ENCODE results near the gene STX5.

Gene STX5

DNA sequence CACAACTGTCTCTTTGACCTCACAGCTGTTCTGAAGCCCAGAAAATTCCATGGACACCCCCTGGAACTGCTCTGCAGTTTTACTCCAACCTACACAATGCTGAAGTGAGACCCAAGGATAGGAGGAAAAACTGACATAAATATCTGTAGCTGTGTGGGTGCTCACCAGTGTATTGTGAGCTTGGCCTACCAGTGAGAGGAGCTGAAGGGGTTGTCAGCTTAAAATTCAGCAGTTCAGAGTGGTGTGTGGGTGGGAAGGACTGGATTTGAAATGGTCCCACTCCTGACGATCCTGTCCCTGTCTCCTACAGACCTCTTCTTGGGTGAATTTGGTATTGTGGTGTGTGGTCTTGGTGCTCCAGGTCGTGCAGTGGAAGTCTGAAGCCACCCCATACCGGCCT lies 42.3 kb downstream of the STX5 start:
- H3K4me3 ChIP-seq (replicated peaks; ENCODE audit: low read depth, low read length): no peak overlapping the region
- DNase-seq (ENCODE audit: extremely low read depth, low read depth): no peak
- TF ChIP-seq, protein P1, sequence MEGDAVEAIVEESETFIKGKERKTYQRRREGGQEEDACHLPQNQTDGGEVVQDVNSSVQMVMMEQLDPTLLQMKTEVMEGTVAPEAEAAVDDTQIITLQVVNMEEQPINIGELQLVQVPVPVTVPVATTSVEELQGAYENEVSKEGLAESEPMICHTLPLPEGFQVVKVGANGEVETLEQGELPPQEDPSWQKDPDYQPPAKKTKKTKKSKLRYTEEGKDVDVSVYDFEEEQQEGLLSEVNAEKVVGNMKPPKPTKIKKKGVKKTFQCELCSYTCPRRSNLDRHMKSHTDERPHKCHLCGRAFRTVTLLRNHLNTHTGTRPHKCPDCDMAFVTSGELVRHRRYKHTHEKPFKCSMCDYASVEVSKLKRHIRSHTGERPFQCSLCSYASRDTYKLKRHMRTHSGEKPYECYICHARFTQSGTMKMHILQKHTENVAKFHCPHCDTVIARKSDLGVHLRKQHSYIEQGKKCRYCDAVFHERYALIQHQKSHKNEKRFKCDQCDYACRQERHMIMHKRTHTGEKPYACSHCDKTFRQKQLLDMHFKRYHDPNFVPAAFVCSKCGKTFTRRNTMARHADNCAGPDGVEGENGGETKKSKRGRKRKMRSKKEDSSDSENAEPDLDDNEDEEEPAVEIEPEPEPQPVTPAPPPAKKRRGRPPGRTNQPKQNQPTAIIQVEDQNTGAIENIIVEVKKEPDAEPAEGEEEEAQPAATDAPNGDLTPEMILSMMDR (IDR thresholded peaks at IDR 0.05; ENCODE audit: low read depth, low read length, missing control alignments): no peak

GRCh38 chr11:62788991-62789390 lies 42.9 kb downstream of the STX5 start:
- no peak overlapping the region for H3K4me3 ChIP-seq (replicated peaks; ENCODE audit: low read depth, low read length)
- DNase-seq (ENCODE audit: extremely low read depth, low read depth): no peak
- TF ChIP-seq, protein P1 (IDR thresholded peaks at IDR 0.05; ENCODE audit: low read depth, low read length, missing control alignments): no peak

DNA sequence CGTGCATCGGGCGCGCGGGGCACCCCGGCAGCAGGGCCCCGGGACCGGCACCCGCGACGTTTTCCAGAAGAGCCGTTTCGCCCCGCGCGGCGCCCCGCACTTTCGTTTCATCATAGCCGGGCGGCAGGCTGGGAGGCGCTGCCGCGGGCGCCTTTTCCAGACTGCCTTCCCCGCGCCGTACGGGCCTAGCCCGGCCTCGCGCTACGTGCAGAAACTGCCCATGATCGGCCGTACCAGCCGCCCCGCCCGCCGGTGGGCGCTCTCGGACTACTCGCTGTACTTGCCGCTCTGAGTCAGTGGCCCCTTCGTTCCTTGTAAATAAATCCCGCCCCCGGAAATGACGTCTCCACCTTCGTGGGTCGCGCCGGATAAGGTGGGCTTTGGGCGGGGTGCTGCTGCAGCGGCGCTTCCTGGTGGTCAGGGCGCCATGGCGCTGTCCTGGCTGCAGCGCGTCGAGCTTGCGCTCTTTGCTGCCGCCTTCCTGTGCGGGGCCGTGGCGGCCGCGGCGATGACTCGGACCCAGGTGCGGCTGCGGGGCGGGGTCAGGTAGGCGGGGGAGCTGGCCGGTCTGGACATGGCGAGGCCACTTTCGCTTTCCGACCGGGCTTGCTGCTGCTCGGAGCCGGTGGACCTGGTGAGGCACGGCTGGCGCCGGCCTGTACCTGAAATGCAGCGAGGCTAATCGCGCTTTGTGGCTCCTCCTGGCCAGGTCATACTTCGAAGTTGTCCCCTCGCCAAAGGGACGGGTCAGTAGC lies 44.7 kb downstream of the STX5 start, which contains the start of gene TMEM179B:
TMEM179B (plus strand) TSS at position 398 of the 755 bp plus-strand sequence; CDS start at position 428, 30 bp downstream.
- peak within 1 kb of the TSS; percentile 84 for H3K4me3 ChIP-seq (replicated peaks; ENCODE audit: low read depth, low read length)
- TF ChIP-seq, protein P1 (IDR thresholded peaks at IDR 0.05; ENCODE audit: low read depth, low read length, missing control alignments): peak; percentile 72

GRCh38 chr11:62786318-62787004 lies 45.4 kb downstream of the STX5 start:
- TF ChIP-seq, protein P1 (IDR thresholded peaks at IDR 0.05; ENCODE audit: low read depth, low read length, missing control alignments): peak; percentile 98
- H3K4me3 ChIP-seq (replicated peaks; ENCODE audit: low read depth, low read length): peak overlapping the region; percentile 84
- no peak for DNase-seq (ENCODE audit: extremely low read depth, low read depth)

More for the DNA sequence above, 44.7 kb downstream of the STX5 start, which contains the start of gene TMEM179B:
- peak; percentile 94 for DNase-seq (ENCODE audit: extremely low read depth, low read depth)

DNA sequence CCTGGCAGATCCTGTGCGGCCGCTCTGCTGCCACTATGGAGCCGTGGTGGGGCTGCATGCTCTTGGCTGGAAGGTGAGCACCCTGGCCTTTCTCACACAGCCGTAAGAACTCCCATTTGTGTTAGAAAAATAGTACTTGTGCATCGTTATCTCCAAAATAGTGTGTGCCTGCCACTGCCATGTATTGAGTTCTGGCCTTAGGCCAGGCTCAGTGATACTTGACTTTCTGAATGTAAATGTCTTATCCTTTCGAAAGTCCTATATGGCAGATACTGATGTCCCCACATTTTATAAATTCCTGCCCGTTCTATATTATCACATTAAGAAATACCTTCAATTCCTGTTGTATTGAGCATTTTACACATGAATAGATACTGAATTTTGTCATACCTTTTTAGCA lies 49.1 kb downstream of the STX5 start:
- DNase-seq (ENCODE audit: extremely low read depth, low read depth): no peak
- TF ChIP-seq, protein P1 (IDR thresholded peaks at IDR 0.05; ENCODE audit: low read depth, low read length, missing control alignments): no peak
- no peak overlapping the region for H3K4me3 ChIP-seq (replicated peaks; ENCODE audit: low read depth, low read length)

DNA sequence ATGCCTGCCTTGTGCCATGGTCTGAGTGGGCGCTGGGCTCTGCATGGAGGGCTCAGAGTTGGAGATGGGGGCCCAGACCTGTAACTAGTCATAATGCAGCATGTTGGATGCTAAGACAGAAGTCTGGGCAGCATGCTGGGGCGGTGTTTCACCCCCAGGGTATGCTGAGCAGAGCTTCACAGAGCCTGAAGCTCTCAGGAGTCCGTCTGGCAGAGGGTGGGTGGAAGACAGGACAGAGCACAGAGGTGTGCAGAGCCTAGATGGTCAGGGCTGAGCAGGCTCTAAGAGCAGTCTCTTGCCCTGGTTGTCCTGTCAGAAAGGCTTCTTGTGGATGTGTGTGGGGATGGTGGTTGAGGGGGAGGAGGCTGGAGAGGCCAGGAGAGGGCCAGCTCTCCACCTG lies 53.4 kb downstream of the STX5 start:
- H3K4me3 ChIP-seq (replicated peaks; ENCODE audit: low read depth, low read length): no peak overlapping the region
- no peak for DNase-seq (ENCODE audit: extremely low read depth, low read depth)
- TF ChIP-seq, protein P1 (IDR thresholded peaks at IDR 0.05; ENCODE audit: low read depth, low read length, missing control alignments): no peak

Measured in HFF-Myc (cell line).